ENCODE data around the gene MPG.
A peak's percentile ranks its signal among the peaks of the same experiment; 100 is the strongest.

The MPG gene

DNA sequence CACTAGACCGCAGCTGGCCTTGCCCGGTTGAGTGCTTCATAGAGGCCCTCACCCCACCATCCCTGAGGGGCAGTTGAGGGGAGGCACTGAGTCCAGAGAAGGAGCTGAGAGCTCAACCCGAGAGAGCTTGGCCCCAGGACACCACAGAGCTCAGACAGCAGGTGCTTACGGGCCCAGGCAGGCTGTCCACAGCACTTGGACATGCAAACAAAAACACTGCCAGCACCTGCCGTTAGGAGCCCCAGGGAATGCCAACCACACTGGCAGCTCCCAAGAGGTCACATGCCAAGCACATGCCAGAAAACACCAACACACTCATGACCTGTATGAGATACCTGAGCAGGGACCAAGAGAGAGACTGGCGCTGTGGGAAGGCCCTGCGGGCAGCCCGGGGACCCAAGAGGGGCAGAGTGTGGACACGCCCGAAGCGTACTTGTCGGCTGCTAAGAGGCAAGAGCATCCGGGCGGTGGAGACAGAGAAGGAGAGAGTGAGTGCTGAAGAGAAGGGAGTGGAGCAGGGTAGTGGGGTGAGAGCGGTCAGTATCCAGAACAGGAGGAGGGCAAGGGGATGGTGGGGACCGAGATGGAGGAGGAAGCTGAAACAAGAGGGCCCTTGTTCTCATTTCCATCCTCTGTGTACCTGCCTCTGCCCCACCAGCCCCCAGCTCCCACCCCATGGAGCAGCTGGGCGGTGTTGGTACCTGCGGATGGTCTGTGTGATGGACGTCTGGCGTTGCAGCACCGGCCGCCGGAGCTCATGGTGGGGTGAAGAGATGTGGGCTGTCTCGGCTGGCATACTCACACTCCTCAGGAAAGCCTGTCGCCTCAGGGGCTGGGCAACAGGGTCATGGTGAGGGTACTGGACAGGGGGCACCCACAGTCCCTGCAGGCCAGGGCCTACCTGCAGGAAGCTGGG is 13.8 kb upstream of the MPG start:
- TF ChIP-seq, protein P1, sequence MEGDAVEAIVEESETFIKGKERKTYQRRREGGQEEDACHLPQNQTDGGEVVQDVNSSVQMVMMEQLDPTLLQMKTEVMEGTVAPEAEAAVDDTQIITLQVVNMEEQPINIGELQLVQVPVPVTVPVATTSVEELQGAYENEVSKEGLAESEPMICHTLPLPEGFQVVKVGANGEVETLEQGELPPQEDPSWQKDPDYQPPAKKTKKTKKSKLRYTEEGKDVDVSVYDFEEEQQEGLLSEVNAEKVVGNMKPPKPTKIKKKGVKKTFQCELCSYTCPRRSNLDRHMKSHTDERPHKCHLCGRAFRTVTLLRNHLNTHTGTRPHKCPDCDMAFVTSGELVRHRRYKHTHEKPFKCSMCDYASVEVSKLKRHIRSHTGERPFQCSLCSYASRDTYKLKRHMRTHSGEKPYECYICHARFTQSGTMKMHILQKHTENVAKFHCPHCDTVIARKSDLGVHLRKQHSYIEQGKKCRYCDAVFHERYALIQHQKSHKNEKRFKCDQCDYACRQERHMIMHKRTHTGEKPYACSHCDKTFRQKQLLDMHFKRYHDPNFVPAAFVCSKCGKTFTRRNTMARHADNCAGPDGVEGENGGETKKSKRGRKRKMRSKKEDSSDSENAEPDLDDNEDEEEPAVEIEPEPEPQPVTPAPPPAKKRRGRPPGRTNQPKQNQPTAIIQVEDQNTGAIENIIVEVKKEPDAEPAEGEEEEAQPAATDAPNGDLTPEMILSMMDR (IDR thresholded peaks at IDR 0.05; ENCODE audit: control insufficient read depth, extremely low read depth, insufficient read depth): no peak
- H3K4me3 ChIP-seq (ENCODE audit: low read depth, low read length): no peak overlapping the region
- DNase-seq (ENCODE audit: low read depth): no peak

DNA sequence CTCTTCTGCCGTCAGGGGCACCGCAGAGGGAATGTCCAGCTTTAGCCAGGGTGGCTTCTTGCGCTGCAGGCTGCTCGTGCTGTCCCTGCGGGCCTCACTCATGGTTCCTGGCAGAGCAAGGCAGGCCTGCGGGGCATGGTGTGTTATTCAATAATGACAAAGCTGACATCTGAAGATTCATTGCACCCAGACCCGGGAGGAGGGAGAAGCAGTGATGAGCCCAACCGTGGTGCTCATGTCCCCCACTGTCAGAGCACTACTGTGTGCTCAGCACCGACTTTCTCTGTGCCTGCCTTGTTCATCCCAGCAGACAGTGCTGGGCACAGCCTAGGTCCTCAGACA is 13.1 kb upstream of the MPG start:
- TF ChIP-seq, protein P1 (IDR thresholded peaks at IDR 0.05; ENCODE audit: control insufficient read depth, extremely low read depth, insufficient read depth): no peak
- H3K4me3 ChIP-seq (ENCODE audit: low read depth, low read length): no peak overlapping the region
- no peak for DNase-seq (ENCODE audit: low read depth)

DNA sequence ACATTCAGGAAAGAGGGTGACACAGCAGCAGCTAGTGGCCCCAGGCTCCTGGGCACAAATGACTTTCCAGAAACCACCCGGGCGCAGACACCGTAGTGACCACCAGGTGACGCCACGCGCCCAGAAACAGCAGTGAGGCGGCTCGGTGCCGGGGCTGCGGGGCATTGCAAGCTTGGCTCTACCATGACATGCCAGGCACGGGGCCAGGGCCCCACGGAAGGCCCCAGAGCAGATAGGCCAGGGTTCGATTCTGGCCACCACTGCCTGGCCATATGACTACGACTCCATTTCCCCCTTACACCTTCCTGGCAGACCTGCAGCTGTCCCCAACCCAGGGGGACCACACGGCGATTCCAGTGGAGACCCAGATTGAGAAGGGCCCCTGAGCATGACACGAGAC is 12.3 kb upstream of the MPG start:
- DNase-seq (ENCODE audit: low read depth): no peak
- TF ChIP-seq, protein P1 (IDR thresholded peaks at IDR 0.05; ENCODE audit: control insufficient read depth, extremely low read depth, insufficient read depth): peak; percentile 97

DNA sequence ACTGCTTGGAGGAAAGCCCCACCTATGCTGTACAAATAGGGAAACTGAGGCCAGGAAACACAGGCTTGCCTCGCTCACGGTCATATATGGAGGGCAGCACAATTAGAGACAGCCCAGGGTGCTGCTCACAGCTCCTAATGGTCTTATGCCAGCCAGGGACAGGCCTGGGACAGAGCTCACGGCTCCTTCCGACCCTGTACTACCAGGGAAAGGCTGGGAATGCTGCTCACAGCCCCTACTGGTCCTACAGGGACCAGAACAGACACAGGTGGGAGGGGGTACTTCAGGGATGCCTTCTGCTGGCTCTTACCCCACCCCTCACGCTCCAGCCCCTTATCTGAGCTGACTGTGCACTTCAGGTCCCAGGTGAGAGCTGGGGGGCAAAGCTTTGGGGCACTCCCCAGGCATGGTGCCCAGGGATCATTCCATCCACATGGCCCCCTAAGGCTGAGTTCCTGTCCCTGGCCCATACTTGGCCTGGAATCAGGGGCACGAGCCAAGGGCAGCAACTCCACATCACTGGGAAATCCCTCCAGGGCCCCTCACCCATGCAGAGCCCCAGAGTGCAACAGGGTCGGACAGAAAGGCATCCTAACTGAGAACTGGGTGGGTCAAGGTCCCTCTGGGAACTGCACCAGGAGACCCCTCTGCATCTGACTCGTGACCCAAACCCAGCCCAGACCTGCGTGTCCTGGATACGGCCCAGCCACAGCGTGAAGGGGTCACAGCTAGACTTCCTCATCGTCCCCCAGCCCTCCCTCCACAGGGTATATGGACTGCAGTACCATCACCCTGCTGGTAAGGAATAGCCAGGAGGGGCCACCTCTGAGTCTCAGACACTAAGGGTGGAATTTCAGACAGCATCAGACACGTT is 11.5 kb upstream of the MPG start:
- DNase-seq (ENCODE audit: low read depth): no peak
- TF ChIP-seq, protein P1 (IDR thresholded peaks at IDR 0.05; ENCODE audit: control insufficient read depth, extremely low read depth, insufficient read depth): no peak
- no peak overlapping the region for H3K4me3 ChIP-seq (ENCODE audit: low read depth, low read length)

More for the DNA sequence above, 12.3 kb upstream of the MPG start:
- H3K4me3 ChIP-seq (ENCODE audit: low read depth, low read length): no peak overlapping the region

DNA sequence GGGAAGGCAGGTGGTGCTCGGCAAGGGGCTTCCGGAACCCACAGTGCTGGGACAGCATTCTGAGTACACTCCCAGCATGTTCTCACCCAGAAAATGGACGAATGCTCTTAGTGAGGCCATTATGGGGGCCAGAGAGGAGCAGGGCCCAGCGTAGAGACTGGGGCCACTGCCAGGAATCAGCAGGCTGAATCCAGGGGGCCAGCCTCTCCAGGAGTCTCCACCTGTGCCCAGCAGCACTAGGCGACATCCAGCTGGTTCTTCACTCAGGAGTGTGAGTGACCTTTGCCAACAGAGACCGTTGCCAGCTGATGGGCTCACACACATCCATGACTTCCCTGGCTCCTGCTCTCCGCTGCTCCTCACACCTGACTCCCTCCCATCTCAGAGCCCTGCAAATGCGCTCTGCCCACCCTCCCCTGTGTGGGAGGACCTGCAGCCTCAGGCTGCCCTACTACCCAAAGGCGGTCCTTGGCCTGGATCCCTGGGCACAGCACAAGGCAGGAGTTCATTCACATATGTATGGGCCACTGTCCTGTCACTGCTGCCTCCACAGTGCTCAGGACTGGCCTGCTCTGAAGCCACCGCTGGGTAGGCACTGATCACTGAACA is 10.7 kb upstream of the MPG start:
- TF ChIP-seq, protein P1 (IDR thresholded peaks at IDR 0.05; ENCODE audit: control insufficient read depth, extremely low read depth, insufficient read depth): no peak
- H3K4me3 ChIP-seq (ENCODE audit: low read depth, low read length): no peak overlapping the region
- DNase-seq (ENCODE audit: low read depth): no peak

DNA sequence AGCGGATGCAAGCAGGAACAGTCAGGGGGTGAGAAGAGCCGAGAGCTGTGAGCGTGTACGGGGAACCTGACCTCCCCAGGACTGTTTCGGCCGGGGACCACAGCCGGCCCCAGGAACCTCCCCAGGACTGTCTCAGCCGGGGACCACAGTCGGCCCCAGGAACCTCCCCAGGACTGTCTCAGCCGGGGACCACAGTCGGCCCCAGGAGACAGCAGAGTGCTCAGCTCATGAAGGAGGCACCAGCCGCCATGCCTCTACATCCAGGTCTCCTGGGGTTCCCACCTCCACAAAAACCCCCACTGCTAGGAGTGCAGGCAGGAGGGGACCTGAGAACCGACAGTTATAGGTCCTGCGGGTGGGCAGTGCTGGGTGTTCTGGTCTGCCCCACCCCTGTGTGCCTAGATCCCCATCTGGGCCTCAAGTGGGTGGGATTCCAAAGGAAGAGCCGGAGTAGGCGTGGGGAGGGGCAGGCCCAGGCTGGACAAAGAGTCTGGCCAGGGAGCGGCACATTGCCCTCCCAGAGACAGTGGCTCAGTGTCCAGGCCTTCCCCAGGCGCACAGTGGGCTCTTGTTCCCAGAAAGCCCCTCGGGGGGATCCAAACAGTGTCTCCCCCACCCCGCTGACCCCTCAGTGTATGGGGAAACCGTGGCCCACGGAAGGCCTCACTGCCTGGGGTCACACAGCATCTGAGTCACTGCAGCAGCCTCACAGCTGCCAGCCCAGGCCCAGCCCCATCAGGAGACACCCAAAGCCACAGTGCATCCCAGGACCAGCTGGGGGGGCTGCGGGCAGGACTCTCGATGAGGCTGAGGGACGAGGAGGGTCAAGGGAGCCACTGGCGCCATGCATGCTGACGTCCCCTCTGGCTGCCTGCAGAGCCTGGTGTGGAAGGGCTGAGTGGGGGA is 9.9 kb upstream of the MPG start:
- DNase-seq (ENCODE audit: low read depth): no peak

More for the DNA sequence above, 9.9 kb upstream of the MPG start:
- TF ChIP-seq, protein P1 (IDR thresholded peaks at IDR 0.05; ENCODE audit: control insufficient read depth, extremely low read depth, insufficient read depth): no peak
- no peak overlapping the region for H3K4me3 ChIP-seq (ENCODE audit: low read depth, low read length)
